CD14-positive monocyte (primary cell): Measurements from ENCODE around the gene CLN6. TPM values are rescaled to one million over a fixed set of nuclear protein-coding genes. Genes with fewer than 3 reads are reported as not detected.

Experiments used
- DNase-seq, 3 donors: peaks; one replicate each; pipeline ENCODE4 v3.0.0-alpha.2; 2011 to 2022
- H2AFZ ChIP-seq: 2 replicates; pipeline ENCODE4 v1.6.0; 2012; ENCODE audit warnings: mild to moderate bottlenecking, low read depth, low read length, inconsistent platforms; ENCODE audit not compliant: insufficient read depth, poor library complexity, severe bottlenecking
- H3K27ac ChIP-seq, 2 donors: 1 replicate in 1 of 2; 2 replicates in 1 of 2; pipeline ENCODE4 v1.5.1; 2012 to 2013; ENCODE audit warnings: low read length in 2 of 2, control low read depth in 1 of 2, inconsistent platforms in 1 of 2, low read depth in 1 of 2, mild to moderate bottlenecking in 1 of 2
- H3K27me3 ChIP-seq, 2 donors: one replicate each; pipeline versions ENCODE4 v1.6.0 to v1.6.1; 2011 to 2013; ENCODE audit warnings: low read length in 2 of 2; ENCODE audit not compliant: control insufficient read depth in 2 of 2, insufficient read depth in 2 of 2
- H3K36me3 ChIP-seq, 2 donors: replicated peaks in 1 of 2; 1 replicate in 1 of 2; 2 replicates in 1 of 2; pipeline versions ENCODE4 v1.5.1 to v1.6.1; 2012 to 2013; ENCODE audit warnings: low read length in 2 of 2, control low read depth in 1 of 2, inconsistent platforms in 1 of 2, mild to moderate bottlenecking in 1 of 2; ENCODE audit not compliant: insufficient read depth in 2 of 2, control insufficient read depth in 1 of 2
- H3K4me1 ChIP-seq, 2 donors: 1 replicate in 1 of 2; 2 replicates in 1 of 2; pipeline versions ENCODE4 v1.5.1 to v1.6.1; 2012 to 2013; ENCODE audit warnings: low read length in 2 of 2, control low read depth in 1 of 2, inconsistent platforms in 1 of 2, mild to moderate bottlenecking in 1 of 2, moderate library complexity in 1 of 2; ENCODE audit not compliant: insufficient read depth in 2 of 2, control insufficient read depth in 1 of 2
- H3K4me2 ChIP-seq: replicated peaks from 2 replicates; pipeline ENCODE3; 2012; ENCODE audit warnings: low read length, moderate library complexity, mild to moderate bottlenecking; ENCODE audit not compliant: poor library complexity, severe bottlenecking; ENCODE audit errors: extremely low read depth
- H3K4me3 ChIP-seq, 3 experiments: fragments of 200-600 bp in 1 of 3; sonication (generic) in 1 of 3; replicated peaks in 1 of 3; 1 replicate in 2 of 3; 2 replicates in 1 of 3; pipeline ENCODE4 v1.5.1; 2011 to 2013; ENCODE audit warnings: low read length in 3 of 3, mild to moderate bottlenecking in 3 of 3, control low read depth in 2 of 3, low read depth in 2 of 3, inconsistent platforms in 1 of 3, moderate library complexity in 1 of 3
- H3K79me2 ChIP-seq: 2 replicates; pipeline ENCODE4 v1.6.0; 2012; ENCODE audit warnings: mild to moderate bottlenecking, control low read depth, inconsistent platforms, low read length, moderate library complexity; ENCODE audit not compliant: insufficient read depth
- H3K9ac ChIP-seq: 2 replicates; pipeline ENCODE4 v1.6.0; 2017; ENCODE audit warnings: low read length, mild to moderate bottlenecking; ENCODE audit not compliant: insufficient read depth, poor library complexity, severe bottlenecking
- H3K9me3 ChIP-seq, 2 donors: replicated peaks in 1 of 2; 1 replicate in 1 of 2; 2 replicates in 1 of 2; pipeline versions ENCODE4 v1.5.1 to v1.6.1; 2012 to 2013; ENCODE audit warnings: low read length in 2 of 2, control low read depth in 1 of 2; ENCODE audit not compliant: control insufficient read depth in 1 of 2, insufficient read depth in 1 of 2
- H4K20me1 ChIP-seq: 2 replicates; pipeline ENCODE4 v1.6.0; 2012; ENCODE audit warnings: mild to moderate bottlenecking, low read length, control low read depth, moderate library complexity; ENCODE audit not compliant: insufficient read depth
- H3K27ac Mint-ChIP-seq, 7 donors: one replicate each; pipeline ENCODE4 v1.8.0; 2020; ENCODE audit warnings: mild to moderate bottlenecking in 7 of 7, mixed read lengths in 7 of 7, moderate library complexity in 6 of 7, inconsistent platforms in 2 of 7
- H3K27me3 Mint-ChIP-seq, 3 donors: one replicate each; pipeline ENCODE4 v1.8.0; 2021 to 2022; ENCODE audit warnings: low read depth in 3 of 3, mild to moderate bottlenecking in 3 of 3, mixed read lengths in 3 of 3, moderate library complexity in 3 of 3, inconsistent platforms in 1 of 3
- H3K36me3 Mint-ChIP-seq, 2 donors: one replicate each; pipeline ENCODE4 v1.8.0; 2020; ENCODE audit warnings: mixed read lengths in 2 of 2, inconsistent platforms in 1 of 2, mild to moderate bottlenecking in 1 of 2
- H3K4me1 Mint-ChIP-seq: one replicate; pipeline ENCODE4 v1.8.0; 2020; ENCODE audit warnings: mild to moderate bottlenecking, mixed read lengths
- H3K4me3 Mint-ChIP-seq, 2 donors: one replicate each; pipeline ENCODE4 v1.8.0; 2020; ENCODE audit warnings: mild to moderate bottlenecking in 2 of 2, mixed read lengths in 2 of 2, moderate library complexity in 1 of 2
- H3K9me3 Mint-ChIP-seq, 7 donors: one replicate each; pipeline ENCODE4 v1.8.0; 2020 to 2022; ENCODE audit warnings: mixed read lengths in 7 of 7, mild to moderate bottlenecking in 6 of 7, moderate library complexity in 6 of 7, inconsistent platforms in 2 of 7
- WGBS: methylation state at CpG from one replicate; pipeline ENCODE4 v1.1.5; 2013; ENCODE audit warnings: missing lambda C conversion rate; ENCODE audit not compliant: insufficient coverage; 5-methylcytosine and 5-hydroxymethylcytosine counted together
- intact Hi-C, 2 donors: fragments of 100-400 bp; cut with micrococcal nuclease; formaldehyde crosslinking; loops; one replicate each; pipeline versions ENCODE4 v1.15.0 to v1.15.1; 2023
- polyA plus RNA-seq, 3 donors: library from polyadenylated mRNA; depleted of rRNA in 1 of 3; unstranded in 2 of 3; stranded (reverse) in 1 of 3; fragments of 300-500 nt in 2 of 3; fragments of >200 nt in 1 of 3; fragmentation: Illumina TruSeq in 2 of 3; gene quantifications; 1 replicate in 2 of 3; 2 replicates in 1 of 3; pipeline ENCODE4 v1.2.3, GENCODE V29; 2012 to 2021
- TF ChIP-seq, protein P1 (sequence below): fragments of 200-600 bp; IDR thresholded peaks from one replicate; pipeline ENCODE4 v1.8.0; 2022; ENCODE audit warnings: antibody characterized with exemption, mild to moderate bottlenecking

Gene CLN6
- polyA plus RNA-seq, 3 donors, result 3.4 to 37.6 (median 4.2) TPM

DNA sequence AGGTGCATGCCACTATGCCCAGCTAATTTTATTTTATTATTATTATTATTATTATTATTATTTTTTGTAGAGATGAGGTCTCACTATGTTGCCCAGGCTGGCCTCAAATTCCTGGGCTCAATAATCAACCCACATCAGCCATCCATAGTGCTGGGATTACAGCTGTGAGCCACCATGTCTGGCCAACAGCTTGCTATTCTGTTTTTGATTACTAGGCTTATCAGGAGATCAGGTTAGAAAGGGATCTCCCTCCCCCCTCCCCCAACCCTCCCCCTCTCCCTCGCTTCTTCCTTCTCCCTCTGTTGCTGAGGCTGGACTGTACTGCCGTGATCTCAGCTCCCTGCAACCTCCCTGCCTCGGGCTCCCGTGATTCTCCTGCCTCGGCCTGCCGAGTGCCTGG is 8.6 kb downstream of the CLN6 start:
- Histone ChIP-seq H3K9me3 (no peaks in the 10 kb centered on the region), H3K4me1 (peaks cover 0 to 3% of the 10 kb centered on the region in 2 donors), H3K79me2 (peaks cover 74% of the 10 kb centered on the region), H3K36me3 (peaks cover 0 to 32% of the 10 kb centered on the region in 2 donors), H3K27ac (no peak overlapping the region), H3K4me2 (no peak overlapping the region), H4K20me1 (peaks cover 47% of the 10 kb centered on the region), H3K9ac (no peak overlapping the region), H3K27me3 (no peaks in the 10 kb centered on the region), H2AFZ (no peak overlapping the region), H3K4me3 (no peak overlapping the region)
- TF ChIP-seq, protein P1, sequence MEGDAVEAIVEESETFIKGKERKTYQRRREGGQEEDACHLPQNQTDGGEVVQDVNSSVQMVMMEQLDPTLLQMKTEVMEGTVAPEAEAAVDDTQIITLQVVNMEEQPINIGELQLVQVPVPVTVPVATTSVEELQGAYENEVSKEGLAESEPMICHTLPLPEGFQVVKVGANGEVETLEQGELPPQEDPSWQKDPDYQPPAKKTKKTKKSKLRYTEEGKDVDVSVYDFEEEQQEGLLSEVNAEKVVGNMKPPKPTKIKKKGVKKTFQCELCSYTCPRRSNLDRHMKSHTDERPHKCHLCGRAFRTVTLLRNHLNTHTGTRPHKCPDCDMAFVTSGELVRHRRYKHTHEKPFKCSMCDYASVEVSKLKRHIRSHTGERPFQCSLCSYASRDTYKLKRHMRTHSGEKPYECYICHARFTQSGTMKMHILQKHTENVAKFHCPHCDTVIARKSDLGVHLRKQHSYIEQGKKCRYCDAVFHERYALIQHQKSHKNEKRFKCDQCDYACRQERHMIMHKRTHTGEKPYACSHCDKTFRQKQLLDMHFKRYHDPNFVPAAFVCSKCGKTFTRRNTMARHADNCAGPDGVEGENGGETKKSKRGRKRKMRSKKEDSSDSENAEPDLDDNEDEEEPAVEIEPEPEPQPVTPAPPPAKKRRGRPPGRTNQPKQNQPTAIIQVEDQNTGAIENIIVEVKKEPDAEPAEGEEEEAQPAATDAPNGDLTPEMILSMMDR, result no peak
- intact Hi-C loops, result loop anchor here in 1 of 2 donors (10.0 kb wide), 1 partner anchor 166 kb away; the partner anchor contains the start of gene PIAS1
- Mint-ChIP-seq H3K4me3 (no peak overlapping the region), H3K9me3 (no peaks in the 10 kb centered on the region), H3K4me1 (peaks cover 12% of the 10 kb centered on the region), H3K27ac (no peak overlapping the region), H3K36me3 (peaks cover 0 to 16% of the 10 kb centered on the region in 2 donors), H3K27me3 (peaks cover 0 to 1% (median 0%) of the 10 kb centered on the region in 3 donors)
- DNase-seq, result no peak
- no CpG with 5 or more reads among the region's 6 CpGs for WGBS

DNA sequence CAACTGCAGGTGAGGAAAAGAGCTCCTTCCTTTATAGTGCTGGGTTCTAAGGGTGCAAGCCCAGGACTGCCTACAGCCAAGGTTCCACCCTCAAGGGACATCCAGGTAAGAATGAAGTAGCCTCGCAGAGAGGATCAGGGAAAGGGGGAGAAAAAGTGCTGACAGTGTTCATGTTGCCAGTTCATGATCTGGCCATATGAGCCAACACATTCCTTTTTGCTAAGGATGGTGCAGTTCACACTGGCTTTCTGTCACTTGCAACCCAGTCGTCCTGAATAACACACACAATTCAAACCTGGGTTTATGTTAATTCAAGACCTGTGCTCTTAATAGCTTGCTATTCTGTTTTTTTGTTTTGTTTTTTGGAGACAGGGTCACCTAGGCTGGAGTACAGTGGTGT is 9.0 kb downstream of the CLN6 start:
- Mint-ChIP-seq H3K27ac (no peak overlapping the region), H3K36me3 (peaks cover 0 to 16% of the 10 kb centered on the region in 2 donors)
- TF ChIP-seq, protein P1, result no peak

More for the DNA sequence above, 9.0 kb downstream of the CLN6 start:
- H3K27me3 ChIP-seq, result no peaks in the 10 kb centered on the region
- peaks cover 0 to 32% of the 10 kb centered on the region in 2 donors for H3K36me3 ChIP-seq
- H3K9ac ChIP-seq, result no peak overlapping the region
- no CpG with 5 or more reads among the region's 2 CpGs for WGBS
- H4K20me1 ChIP-seq, result peaks cover 47% of the 10 kb centered on the region
- H3K4me3 ChIP-seq, result no peak overlapping the region
- H3K9me3 ChIP-seq, result no peaks in the 10 kb centered on the region
- H3K27ac ChIP-seq, result no peak overlapping the region
- H3K4me2 ChIP-seq, result no peak overlapping the region
- H3K4me3 Mint-ChIP-seq, result no peak overlapping the region
- peaks cover 0 to 1% (median 0%) of the 10 kb centered on the region in 3 donors for H3K27me3 Mint-ChIP-seq
- peaks cover 70% of the 10 kb centered on the region for H3K79me2 ChIP-seq
- peaks cover 2 to 5% of the 10 kb centered on the region in 2 donors for H3K4me1 ChIP-seq
- DNase-seq, result no peak
- H3K4me1 Mint-ChIP-seq, result peaks cover 15% of the 10 kb centered on the region
- H2AFZ ChIP-seq, result no peak overlapping the region
- intact Hi-C loops, result loop anchor here in 1 of 2 donors (10.0 kb wide), 1 partner anchor 166 kb away; the partner anchor contains the start of gene PIAS1
- no peaks in the 10 kb centered on the region for H3K9me3 Mint-ChIP-seq
